GM18507 (cell line): ENCODE data around the gene PCDH11X.
"Not testable (repeated sequence)": the region's sequence is repeated elsewhere in the genome, so short reads cannot be mapped to it uniquely, and the experiment has no call there.

Source experiments
- DNase-seq: peaks from one replicate; pipeline ENCODE4 v3.0.0; 2011; ENCODE audit warnings: low read depth; ENCODE audit not compliant: insufficient read length; ENCODE audit errors: extremely low spot score
- FAIRE-seq: peaks from 2 replicates; lab custom pipeline; 2011; peaks lifted over from hg19 to GRCh38; lab: Jason Lieb, UNC

PCDH11X gene

GRCh38 chrX:91779135-91779534 lies at the start of gene PCDH11X:
Gene PCDH11X, plus strand, starts transcription at chrX:91779375. Its CDS starts 56,130 bp downstream, at chrX:91835505.
- FAIRE-seq, DNase-seq: not testable (repeated sequence)

- DNase-seq, FAIRE-seq: not testable (repeated sequence)
These were observed 31.7 kb upstream of the PCDH11X start for GRCh38 chrX:91747446-91747845.

- not testable (repeated sequence) for FAIRE-seq, DNase-seq
These were observed 26.2 kb upstream of the PCDH11X start for GRCh38 chrX:91753022-91753421.

GRCh38 chrX:91770619-91771488 lies 8.3 kb upstream of the PCDH11X start:
- peak; percentile 86 for FAIRE-seq
- not testable (repeated sequence) for DNase-seq

GRCh38 chrX:91773943-91774342 lies 5.2 kb upstream of the PCDH11X start:
- not testable (repeated sequence) for FAIRE-seq

GRCh38 chrX:91780008-91780407 lies 833 bp downstream of the PCDH11X start:
- not testable (repeated sequence) for DNase-seq, FAIRE-seq

More at GRCh38 chrX:91773943-91774342, 5.2 kb upstream of the PCDH11X start:
- not testable (repeated sequence) for DNase-seq

- DNase-seq, FAIRE-seq: not testable (repeated sequence)
These were observed 1.5 kb downstream of the PCDH11X start for GRCh38 chrX:91780698-91781097.

- DNase-seq, FAIRE-seq: not testable (repeated sequence)
These were observed 2.6 kb downstream of the PCDH11X start for GRCh38 chrX:91781553-91782298.

- not testable (repeated sequence) for DNase-seq, FAIRE-seq
These were observed 3.6 kb downstream of the PCDH11X start for GRCh38 chrX:91782825-91783224.

GRCh38 chrX:91817537-91817936 lies 38.4 kb downstream of the PCDH11X start:
- FAIRE-seq, DNase-seq: not testable (repeated sequence)

- not testable (repeated sequence) for DNase-seq, FAIRE-seq
These were observed 46.1 kb downstream of the PCDH11X start for GRCh38 chrX:91825321-91825720.
